ENCODE data around the gene CCDC137.

Gene CCDC137

GRCh38 chr17:81705518-81706231, 39.1 kb downstream of the CCDC137 start:
- Histone ChIP-seq H3K27ac (replicated peaks) (no peak overlapping the region), H3K4me3 (replicated peaks; ENCODE audit: insufficient read depth, low read length) (no peak overlapping the region)

GRCh38 chr17:81706232-81706611, 39.7 kb downstream of the CCDC137 start:
- no peaks in the 10 kb centered on the region for H3K27me3 ChIP-seq (ENCODE audit: insufficient read depth, poor library complexity, severe bottlenecking)
- H3K4me3 ChIP-seq (replicated peaks; ENCODE audit: insufficient read depth, low read length): no peak overlapping the region
- no peak overlapping the region for H3K27ac ChIP-seq (replicated peaks)
- no peak for TF ChIP-seq REST (IDR thresholded peaks at IDR 0.05; ENCODE audit: insufficient replicate concordance, low read depth)
- no peak for DNase-seq (ENCODE audit: low read depth in 1 of 2, low spot score in 1 of 2)

More at GRCh38 chr17:81705518-81706231, 39.1 kb downstream of the CCDC137 start:
- TF ChIP-seq, protein P1, sequence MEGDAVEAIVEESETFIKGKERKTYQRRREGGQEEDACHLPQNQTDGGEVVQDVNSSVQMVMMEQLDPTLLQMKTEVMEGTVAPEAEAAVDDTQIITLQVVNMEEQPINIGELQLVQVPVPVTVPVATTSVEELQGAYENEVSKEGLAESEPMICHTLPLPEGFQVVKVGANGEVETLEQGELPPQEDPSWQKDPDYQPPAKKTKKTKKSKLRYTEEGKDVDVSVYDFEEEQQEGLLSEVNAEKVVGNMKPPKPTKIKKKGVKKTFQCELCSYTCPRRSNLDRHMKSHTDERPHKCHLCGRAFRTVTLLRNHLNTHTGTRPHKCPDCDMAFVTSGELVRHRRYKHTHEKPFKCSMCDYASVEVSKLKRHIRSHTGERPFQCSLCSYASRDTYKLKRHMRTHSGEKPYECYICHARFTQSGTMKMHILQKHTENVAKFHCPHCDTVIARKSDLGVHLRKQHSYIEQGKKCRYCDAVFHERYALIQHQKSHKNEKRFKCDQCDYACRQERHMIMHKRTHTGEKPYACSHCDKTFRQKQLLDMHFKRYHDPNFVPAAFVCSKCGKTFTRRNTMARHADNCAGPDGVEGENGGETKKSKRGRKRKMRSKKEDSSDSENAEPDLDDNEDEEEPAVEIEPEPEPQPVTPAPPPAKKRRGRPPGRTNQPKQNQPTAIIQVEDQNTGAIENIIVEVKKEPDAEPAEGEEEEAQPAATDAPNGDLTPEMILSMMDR (IDR thresholded peaks at IDR 0.05; ENCODE audit: insufficient read depth, low read length): no peak
- TF ChIP-seq REST (IDR thresholded peaks at IDR 0.05; ENCODE audit: insufficient replicate concordance, low read depth) (no peak), POLR2AphosphoS5 (IDR thresholded peaks at IDR 0.05; ENCODE audit: low read depth) (no peak; the same call in 1 of the 2 replicates), GABPA (IDR thresholded peaks at IDR 0.05; ENCODE audit: low read depth) (no peak), SPI1 (IDR thresholded peaks at IDR 0.05; ENCODE audit: borderline replicate concordance, low read depth) (no peak)
- no peak for DNase-seq (ENCODE audit: low read depth in 1 of 2, low spot score in 1 of 2)
- no peaks in the 10 kb centered on the region for H3K27me3 ChIP-seq (ENCODE audit: insufficient read depth, poor library complexity, severe bottlenecking)

- Histone ChIP-seq H3K4me3 (replicated peaks; ENCODE audit: insufficient read depth, low read length) (no peak overlapping the region), H3K27me3 (ENCODE audit: insufficient read depth, poor library complexity, severe bottlenecking) (no peaks in the 10 kb centered on the region), H3K27ac (replicated peaks) (no peak overlapping the region)
- no peak for TF ChIP-seq SPI1 (IDR thresholded peaks at IDR 0.05; ENCODE audit: borderline replicate concordance, low read depth)
- no peak; the same call in 1 of the 2 replicates for TF ChIP-seq POLR2AphosphoS5 (IDR thresholded peaks at IDR 0.05; ENCODE audit: low read depth)
- TF ChIP-seq, protein P1 (IDR thresholded peaks at IDR 0.05; ENCODE audit: insufficient read depth, low read length): no peak
- no peak for TF ChIP-seq REST (IDR thresholded peaks at IDR 0.05; ENCODE audit: insufficient replicate concordance, low read depth)
- TF ChIP-seq GABPA (IDR thresholded peaks at IDR 0.05; ENCODE audit: low read depth): no peak
- DNase-seq (ENCODE audit: low read depth in 1 of 2, low spot score in 1 of 2): no peak
Observed at GRCh38 chr17:81706757-81707624, 40.5 kb downstream of the CCDC137 start.
